Subcutaneous abdominal adipose tissue (tissue), 5 donors: ENCODE results near the gene NRP1.

Experiments used
- H3K27ac ChIP-seq: one replicate; pipeline ENCODE4 v1.7.0; 2013; ENCODE audit warnings: low read depth, mild to moderate bottlenecking, inconsistent platforms, low read length, moderate library complexity
- H3K27me3 ChIP-seq, 5 donors: one replicate each; pipeline ENCODE4 v1.7.0; 2013; ENCODE audit warnings: low read length in 5 of 5, inconsistent platforms in 1 of 5; ENCODE audit not compliant: control insufficient read depth in 5 of 5, insufficient read depth in 4 of 5
- H3K36me3 ChIP-seq, 5 donors: one replicate each; pipeline ENCODE4 v1.7.0; 2013; ENCODE audit warnings: low read length in 5 of 5; ENCODE audit not compliant: control insufficient read depth in 5 of 5, insufficient read depth in 5 of 5
- H3K4me1 ChIP-seq, 5 donors: one replicate each; pipeline ENCODE4 v1.7.0; 2013; ENCODE audit warnings: low read length in 5 of 5, mild to moderate bottlenecking in 3 of 5, moderate library complexity in 1 of 5; ENCODE audit not compliant: control insufficient read depth in 5 of 5, insufficient read depth in 5 of 5
- H3K4me3 ChIP-seq, 5 donors: one replicate each; pipeline ENCODE4 v1.7.0; 2013; ENCODE audit warnings: low read length in 5 of 5, low read depth in 1 of 5
- H3K9ac ChIP-seq, 5 donors: one replicate each; pipeline ENCODE4 v1.7.0; 2013; ENCODE audit warnings: low read length in 5 of 5, mild to moderate bottlenecking in 4 of 5, moderate library complexity in 3 of 5
- H3K9me3 ChIP-seq, 5 donors: one replicate each; pipeline ENCODE4 v1.7.0; 2013; ENCODE audit warnings: low read length in 5 of 5; ENCODE audit not compliant: control insufficient read depth in 5 of 5
- donor health status: healthy.
- donor health status: healthy.
- donor health status: healthy.
- donor health status: healthy.
- donor health status: healthy.

NRP1 gene

DNA sequence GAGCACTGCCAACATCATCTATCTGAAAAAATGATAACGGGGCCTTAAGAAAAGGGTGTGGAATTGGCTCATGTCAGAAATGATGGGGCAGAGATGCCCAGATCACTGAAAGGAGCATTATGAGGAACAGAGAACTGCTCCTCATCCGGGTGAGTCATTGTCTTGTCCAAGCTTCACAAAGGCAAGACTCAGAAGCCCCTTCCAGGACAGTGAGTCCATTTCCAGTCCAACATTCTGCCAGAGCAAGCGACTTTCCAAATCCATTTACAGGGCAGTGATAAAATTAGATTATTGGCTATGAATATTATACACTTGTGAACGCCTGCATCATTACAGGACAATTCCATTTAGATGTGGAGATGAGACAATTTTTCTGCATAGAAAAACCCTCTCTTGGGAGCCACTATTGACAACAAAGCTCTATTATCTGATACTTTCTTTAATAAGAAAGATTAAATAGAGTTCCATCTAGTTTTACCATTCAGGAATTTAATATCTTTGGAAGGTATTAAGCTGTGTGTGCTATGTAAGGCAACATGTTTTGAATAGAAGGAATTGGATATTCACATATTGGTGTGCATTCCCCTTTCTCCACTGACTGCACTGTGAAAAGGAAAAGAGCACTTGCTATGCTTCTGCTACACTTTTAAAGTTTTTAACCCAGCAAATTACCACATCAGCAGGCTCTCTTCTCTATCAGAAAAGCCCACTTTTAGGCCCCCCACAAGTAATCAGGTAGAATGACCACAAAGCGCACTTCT lies 159.6 kb downstream of the NRP1 start:
- Histone ChIP-seq H3K36me3 (peaks cover 0 to 15% (median 12%) of the 10 kb centered on the region in 5 donors), H3K9me3 (no peaks in the 10 kb centered on the region), H3K9ac (no peak overlapping the region), H3K4me3 (no peak overlapping the region), H3K4me1 (peaks cover 0 to 10% (median 0%) of the 10 kb centered on the region in 5 donors), H3K27ac (no peak overlapping the region), H3K27me3 (no peaks in the 10 kb centered on the region)

DNA sequence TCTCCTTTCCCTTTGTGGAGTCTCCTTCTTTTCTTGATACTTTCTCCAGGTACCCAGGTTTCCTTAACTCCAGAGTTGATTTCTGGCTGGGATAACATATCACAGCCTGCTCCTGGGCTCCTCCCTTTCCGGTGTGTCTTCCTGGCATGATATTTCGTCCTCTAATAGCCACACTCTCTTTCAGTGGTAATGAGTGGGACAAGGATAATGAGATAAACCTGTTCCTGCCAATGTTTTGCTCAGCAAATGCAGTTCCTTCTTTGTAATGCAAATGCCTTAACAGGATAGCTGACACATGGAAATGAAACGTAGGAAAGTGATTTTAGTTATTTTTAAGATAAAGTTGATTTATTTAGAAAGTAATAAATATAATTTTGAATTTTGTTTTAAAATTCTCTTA lies 168.6 kb downstream of the NRP1 start:
- H3K36me3 ChIP-seq, result no peaks in the 10 kb centered on the region
- no peak overlapping the region for H3K9ac ChIP-seq
- peaks cover 0 to 2% (median 0%) of the 10 kb centered on the region in 5 donors for H3K9me3 ChIP-seq
- H3K4me3 ChIP-seq, result no peak overlapping the region
- no peaks in the 10 kb centered on the region for H3K27me3 ChIP-seq
- peaks cover 0 to 5% (median 0%) of the 10 kb centered on the region in 5 donors for H3K4me1 ChIP-seq
- H3K27ac ChIP-seq, result no peak overlapping the region

DNA sequence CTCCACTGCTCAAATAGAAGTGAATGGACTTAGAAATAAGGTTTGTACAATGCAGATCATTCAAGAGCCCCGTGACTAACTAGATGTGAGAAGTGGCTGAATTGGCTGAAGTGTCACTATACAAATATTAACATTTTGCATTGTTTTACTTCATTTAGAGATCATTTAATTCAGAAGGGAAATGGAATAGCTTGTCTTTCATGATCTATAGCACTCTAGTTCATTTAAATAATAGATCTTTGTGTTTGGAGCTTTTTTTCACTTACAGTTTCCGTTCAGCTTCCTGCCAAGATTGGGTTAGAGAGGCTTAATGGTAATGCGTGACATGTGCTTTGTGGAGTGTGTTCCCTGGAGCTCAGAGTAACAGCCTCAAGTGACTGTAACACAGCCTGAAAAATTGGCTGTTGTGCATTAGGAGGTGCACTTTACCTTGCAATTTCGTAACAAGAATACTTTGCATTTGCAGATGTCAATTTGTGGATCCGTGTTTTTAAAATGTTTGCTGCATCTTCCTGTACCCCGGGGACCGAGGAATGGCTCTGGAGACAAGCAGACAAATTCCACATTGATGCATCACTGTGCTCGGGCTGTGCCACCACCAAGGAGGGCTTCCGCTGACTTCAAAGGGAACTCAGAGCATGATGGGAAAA lies 170.3 kb downstream of the NRP1 start:
- H3K27me3 ChIP-seq, result no peaks in the 10 kb centered on the region
- no peak overlapping the region for H3K9ac ChIP-seq
- H3K4me3 ChIP-seq, result no peak overlapping the region
- H3K36me3 ChIP-seq, result no peaks in the 10 kb centered on the region
- peaks cover 0 to 2% (median 0%) of the 10 kb centered on the region in 5 donors for H3K9me3 ChIP-seq
- peaks cover 0 to 5% (median 0%) of the 10 kb centered on the region in 5 donors for H3K4me1 ChIP-seq
- H3K27ac ChIP-seq, result no peak overlapping the region

DNA sequence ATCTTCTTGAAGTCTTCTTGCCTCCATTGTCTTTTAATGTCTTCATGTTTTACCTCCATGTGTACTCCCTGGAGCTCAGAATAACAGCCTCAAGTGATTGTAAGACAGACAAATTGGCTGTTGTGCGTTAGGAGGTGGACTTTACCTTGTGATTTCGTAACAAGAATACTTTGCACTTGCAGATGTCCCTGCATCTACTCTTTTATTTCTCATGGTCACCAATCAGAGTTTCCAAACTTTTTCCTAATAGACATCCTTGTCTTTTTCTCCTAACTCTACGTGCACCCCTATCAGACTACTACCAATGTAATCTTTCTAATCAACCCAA lies 172.3 kb downstream of the NRP1 start:
- H3K4me1 ChIP-seq, result peaks cover 0 to 7% (median 0%) of the 10 kb centered on the region in 5 donors
- H3K9ac ChIP-seq, result no peak overlapping the region
- H3K9me3 ChIP-seq, result peaks cover 0 to 2% (median 0%) of the 10 kb centered on the region in 5 donors
- no peaks in the 10 kb centered on the region for H3K27me3 ChIP-seq
- H3K36me3 ChIP-seq, result no peaks in the 10 kb centered on the region
- H3K4me3 ChIP-seq, result no peak overlapping the region
- H3K27ac ChIP-seq, result no peak overlapping the region

DNA sequence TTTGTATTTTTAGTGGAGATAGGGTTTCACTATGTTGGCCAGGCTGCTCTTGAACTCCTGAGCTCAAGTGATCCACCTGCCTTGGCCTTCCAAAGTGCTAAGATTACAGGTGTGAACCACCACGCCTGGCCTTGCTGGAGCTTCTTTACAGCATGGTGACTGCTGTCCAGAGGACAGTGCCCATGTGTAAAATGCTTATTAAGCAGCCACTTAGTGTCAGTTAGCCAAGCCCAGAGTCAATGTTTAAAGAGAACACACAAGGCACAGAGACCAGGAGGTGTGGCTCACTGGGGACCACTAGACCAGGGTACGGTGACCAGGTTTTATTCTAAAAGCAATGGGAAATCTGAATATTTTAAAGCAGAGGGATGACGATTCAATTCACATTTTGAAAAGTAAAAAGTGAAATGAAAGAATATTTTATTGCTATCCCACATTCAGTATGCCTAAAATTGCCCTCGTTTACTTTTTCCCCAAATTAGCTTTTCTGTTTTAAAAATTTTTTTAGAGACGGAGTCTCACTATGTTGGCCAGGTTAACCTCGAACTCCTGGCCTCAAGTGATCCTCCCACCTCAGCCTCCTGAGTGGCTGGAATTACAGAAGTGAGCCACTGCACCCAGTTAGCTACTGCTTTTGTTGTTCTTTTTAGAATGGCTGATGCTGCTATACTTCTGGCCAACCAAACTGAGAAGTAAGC lies 172.8 kb downstream of the NRP1 start:
- H3K9ac ChIP-seq, result no peak overlapping the region
- no peaks in the 10 kb centered on the region for H3K27me3 ChIP-seq
- peaks cover 0 to 2% (median 0%) of the 10 kb centered on the region in 5 donors for H3K9me3 ChIP-seq
- peaks cover 0 to 10% (median 0%) of the 10 kb centered on the region in 5 donors for H3K4me1 ChIP-seq
- H3K27ac ChIP-seq, result no peak overlapping the region
- H3K36me3 ChIP-seq, result no peaks in the 10 kb centered on the region
- H3K4me3 ChIP-seq, result no peak overlapping the region

DNA sequence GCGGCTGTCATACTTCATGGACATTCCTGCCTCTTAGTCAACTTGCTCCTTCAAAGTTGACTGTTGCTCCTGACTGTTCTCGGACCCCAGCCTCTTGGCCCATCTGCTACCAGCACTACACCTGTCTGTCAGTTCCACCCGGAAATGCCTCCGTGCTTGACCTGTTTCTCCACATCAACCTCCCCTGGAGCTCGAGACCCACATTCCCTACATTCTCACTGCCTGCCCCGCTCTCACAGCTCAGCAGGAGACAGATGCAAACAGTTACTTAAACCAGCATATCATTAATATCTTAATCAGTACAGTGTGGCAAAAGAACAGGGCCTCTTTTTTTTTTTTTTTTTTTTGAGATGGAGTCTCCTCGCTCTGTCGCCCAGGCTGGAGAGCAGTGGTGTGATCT lies 174.3 kb downstream of the NRP1 start:
- no peaks in the 10 kb centered on the region for H3K9me3 ChIP-seq
- H3K4me3 ChIP-seq, result no peak overlapping the region
- no peaks in the 10 kb centered on the region for H3K27me3 ChIP-seq
- no peak overlapping the region for H3K27ac ChIP-seq
- peaks cover 0 to 10% (median 0%) of the 10 kb centered on the region in 5 donors for H3K4me1 ChIP-seq
- H3K36me3 ChIP-seq, result no peaks in the 10 kb centered on the region
- no peak overlapping the region for H3K9ac ChIP-seq

DNA sequence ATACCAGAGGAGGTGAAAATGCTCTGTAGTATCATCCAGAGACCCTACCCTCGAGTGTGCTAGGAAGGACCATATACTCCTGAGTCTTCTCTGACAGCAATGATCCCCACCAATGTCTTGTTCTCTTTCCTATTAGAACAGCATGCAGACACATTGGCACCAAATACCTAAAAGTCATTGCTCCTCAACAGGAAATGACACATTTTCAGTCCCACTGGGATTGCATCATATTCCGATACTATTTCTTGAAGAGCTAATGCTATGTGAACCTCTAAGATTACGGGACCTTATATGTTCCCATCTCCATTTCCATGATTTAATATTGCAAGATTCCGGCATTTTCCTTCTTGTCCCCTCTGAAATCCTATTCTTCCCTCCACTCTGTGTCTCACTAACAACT lies 177.4 kb downstream of the NRP1 start:
- H3K27ac ChIP-seq, result no peak overlapping the region
- no peak overlapping the region for H3K9ac ChIP-seq
- no peaks in the 10 kb centered on the region for H3K36me3 ChIP-seq
- peaks cover 0 to 7% (median 0%) of the 10 kb centered on the region in 5 donors for H3K4me1 ChIP-seq
- H3K4me3 ChIP-seq, result no peak overlapping the region
- H3K27me3 ChIP-seq, result no peaks in the 10 kb centered on the region
- H3K9me3 ChIP-seq, result no peaks in the 10 kb centered on the region

DNA sequence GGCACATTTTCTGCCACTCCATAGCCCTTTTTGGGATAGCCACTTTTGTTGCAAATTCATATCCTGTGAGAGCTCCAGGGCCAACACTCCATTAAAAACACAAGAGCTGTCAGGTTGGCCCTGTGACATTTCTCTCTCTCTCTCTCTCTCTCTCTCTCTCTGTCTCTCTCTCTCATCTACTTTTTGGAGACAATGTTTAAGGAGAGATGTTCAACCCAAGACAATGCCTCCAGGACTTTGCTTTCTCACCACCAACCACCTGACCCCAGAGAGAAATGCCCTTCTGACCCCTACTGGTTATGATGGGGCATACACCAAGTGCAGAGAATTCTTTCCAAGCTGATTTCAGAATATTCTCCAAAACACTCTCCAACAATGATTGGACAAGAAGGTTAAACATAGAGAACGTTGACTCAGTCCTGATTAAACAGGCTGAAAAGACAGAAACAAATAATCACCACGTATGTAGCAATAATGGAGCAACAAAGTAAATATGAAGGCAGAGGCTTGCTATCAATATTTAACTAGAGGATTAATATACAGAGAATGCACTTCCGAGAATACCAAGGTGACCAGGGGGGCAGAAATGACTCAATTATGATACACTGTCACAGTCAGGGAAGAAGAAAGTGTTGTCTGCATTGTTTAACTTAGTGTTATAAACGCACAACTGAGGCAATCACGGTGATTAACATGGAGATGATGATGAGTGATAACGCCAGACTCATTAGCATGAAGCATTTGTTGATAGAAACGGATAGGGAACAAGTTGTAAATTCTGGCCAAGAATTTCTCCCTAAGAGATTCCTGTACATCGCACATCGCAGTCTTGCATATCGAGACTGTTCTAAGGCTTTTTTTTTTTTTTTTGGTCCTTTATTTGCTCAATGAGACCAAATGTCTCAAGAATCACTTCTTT lies 178.5 kb downstream of the NRP1 start:
- H3K36me3 ChIP-seq, result no peaks in the 10 kb centered on the region
- no peak overlapping the region for H3K4me3 ChIP-seq
- no peaks in the 10 kb centered on the region for H3K27me3 ChIP-seq
- H3K4me1 ChIP-seq, result peaks cover 0 to 7% (median 0%) of the 10 kb centered on the region in 5 donors
- no peaks in the 10 kb centered on the region for H3K9me3 ChIP-seq
- H3K27ac ChIP-seq, result no peak overlapping the region
- no peak overlapping the region for H3K9ac ChIP-seq

DNA sequence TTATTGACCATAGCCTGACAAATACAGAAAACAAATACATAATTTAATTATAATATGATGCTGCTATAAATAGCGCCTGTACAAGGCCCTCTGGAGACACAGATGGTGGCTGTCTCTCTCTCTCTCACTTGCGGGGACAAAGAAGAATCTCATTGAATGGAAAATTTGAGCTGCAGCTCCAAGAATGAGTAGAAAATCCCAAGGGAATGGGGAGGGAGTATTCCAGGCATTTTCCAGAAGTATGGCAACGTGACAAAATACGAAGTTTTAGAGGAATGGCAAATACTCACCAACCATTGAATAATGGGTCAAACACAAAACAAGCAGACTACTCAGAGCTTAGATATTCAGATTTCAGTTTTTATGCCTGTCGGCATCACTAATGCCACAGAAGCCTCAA lies 179.9 kb downstream of the NRP1 start:
- Histone ChIP-seq H3K4me1 (peaks cover 0 to 7% (median 0%) of the 10 kb centered on the region in 5 donors), H3K9me3 (no peaks in the 10 kb centered on the region), H3K4me3 (no peak overlapping the region), H3K27ac (no peak overlapping the region), H3K27me3 (no peaks in the 10 kb centered on the region), H3K36me3 (no peaks in the 10 kb centered on the region), H3K9ac (no peak overlapping the region)
